Mucosa of descending colon (tissue), 3 donors: Measurements from ENCODE around the gene CAPN2. TPM values are rescaled to one million over a fixed set of nuclear protein-coding genes. Genes with fewer than 3 reads are reported as not detected.

Experiments used
- ATAC-seq: fragments of 200-7000 bp; cut with Tn5 transposase; one replicate; pipeline ENCODE4 v1.9.1; 2020; ENCODE audit warnings: mild to moderate bottlenecking, moderate library complexity
- DNase-seq, 3 donors: peaks; one replicate each; pipeline ENCODE4 v3.0.0-alpha.2; 2020
- H3K36me3 ChIP-seq: fragments of 200-600 bp; one replicate; pipeline ENCODE4 v1.8.0; 2021; ENCODE audit warnings: low read depth, mild to moderate bottlenecking
- H3K4me1 ChIP-seq: fragments of 200-600 bp; one replicate; pipeline ENCODE4 v1.8.0; 2021; ENCODE audit warnings: low read depth, mild to moderate bottlenecking
- H3K4me3 ChIP-seq: fragments of 200-600 bp; one replicate; pipeline ENCODE4 v1.8.0; 2021; ENCODE audit warnings: mild to moderate bottlenecking
- H3K9me3 ChIP-seq: fragments of 200-600 bp; one replicate; pipeline ENCODE4 v1.8.0; 2021; ENCODE audit warnings: mild to moderate bottlenecking
- intact Hi-C, 2 donors: fragments of 100-400 bp; cut with DNase I in 1 of 2; cut with micrococcal nuclease in 1 of 2; formaldehyde crosslinking; loops; one replicate each; pipeline versions ENCODE4 v1.11.0 to v1.11.1; 2022; cut with DNase I, micrococcal nuclease
- total RNA-seq, 3 donors: library from RNA; stranded (reverse); fragmentation: NEBNext Ultra II Directional in 2 of 3; extraction: Animal tissue kit (Norgen Biotek cat#: 25700) in 2 of 3; gene quantifications; one replicate each; pipeline versions ENCODE4 v1.2.1 to v1.2.4, GENCODE V29; 2021 to 2023
- TF ChIP-seq, protein P1 (sequence below): fragments of 200-600 bp; IDR thresholded peaks from one replicate; pipeline ENCODE4 v1.8.0; 2022; ENCODE audit warnings: antibody characterized with exemption, mild to moderate bottlenecking
- donor health status: DM: no; HTN: no; CAD: no; lungs with moderate emphysema.
- donor health status: DM: no; HTN: no; CAD: no.
- donor health status: DM: no; HTN: yes; CAD: no.

CAPN2 gene
- total RNA-seq, 3 donors from 2014 or later = 200 to 417 (median 305) TPM

DNA sequence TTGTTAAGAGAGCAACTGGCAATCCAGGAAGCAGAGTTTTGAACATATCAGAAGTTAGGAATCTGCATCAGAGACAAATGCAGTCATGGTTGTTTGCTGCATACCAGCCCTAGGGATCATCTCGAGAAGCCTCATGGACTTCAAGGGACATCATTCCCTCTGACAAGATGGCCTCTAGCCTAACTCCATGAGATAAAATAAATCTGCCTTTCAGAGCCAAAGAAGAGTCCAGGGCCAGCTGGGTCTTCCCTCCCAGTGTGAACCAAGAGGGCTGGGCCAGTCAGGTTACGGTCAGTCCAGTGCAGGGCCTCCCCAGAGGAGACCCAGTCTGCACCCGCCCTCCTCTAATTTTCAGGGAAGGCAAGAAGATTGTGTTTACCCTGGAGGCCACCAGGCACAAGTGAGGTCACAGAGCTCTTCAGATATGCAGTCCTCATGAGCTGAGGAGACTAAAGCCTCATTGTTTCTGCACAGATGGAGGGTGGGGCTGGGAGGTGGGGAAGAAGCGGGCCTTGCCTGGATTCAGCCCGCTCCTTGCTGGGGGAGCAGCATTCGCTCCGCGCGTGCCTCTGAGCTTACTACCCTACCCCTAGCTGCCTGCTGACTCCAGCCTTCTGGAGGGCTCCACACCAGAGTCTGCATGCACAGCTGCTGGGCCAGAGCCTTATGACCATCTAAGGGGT lies 52.8 kb downstream of the CAPN2 start:
- Histone ChIP-seq H3K4me1 (no peaks in the 10 kb centered on the region), H3K9me3 (no peaks in the 10 kb centered on the region), H3K4me3 (no peak overlapping the region), H3K36me3 (no peaks in the 10 kb centered on the region)
- ATAC-seq = peak; percentile 84
- intact Hi-C loops = no loop called here
- no peak for DNase-seq
- TF ChIP-seq, protein P1, sequence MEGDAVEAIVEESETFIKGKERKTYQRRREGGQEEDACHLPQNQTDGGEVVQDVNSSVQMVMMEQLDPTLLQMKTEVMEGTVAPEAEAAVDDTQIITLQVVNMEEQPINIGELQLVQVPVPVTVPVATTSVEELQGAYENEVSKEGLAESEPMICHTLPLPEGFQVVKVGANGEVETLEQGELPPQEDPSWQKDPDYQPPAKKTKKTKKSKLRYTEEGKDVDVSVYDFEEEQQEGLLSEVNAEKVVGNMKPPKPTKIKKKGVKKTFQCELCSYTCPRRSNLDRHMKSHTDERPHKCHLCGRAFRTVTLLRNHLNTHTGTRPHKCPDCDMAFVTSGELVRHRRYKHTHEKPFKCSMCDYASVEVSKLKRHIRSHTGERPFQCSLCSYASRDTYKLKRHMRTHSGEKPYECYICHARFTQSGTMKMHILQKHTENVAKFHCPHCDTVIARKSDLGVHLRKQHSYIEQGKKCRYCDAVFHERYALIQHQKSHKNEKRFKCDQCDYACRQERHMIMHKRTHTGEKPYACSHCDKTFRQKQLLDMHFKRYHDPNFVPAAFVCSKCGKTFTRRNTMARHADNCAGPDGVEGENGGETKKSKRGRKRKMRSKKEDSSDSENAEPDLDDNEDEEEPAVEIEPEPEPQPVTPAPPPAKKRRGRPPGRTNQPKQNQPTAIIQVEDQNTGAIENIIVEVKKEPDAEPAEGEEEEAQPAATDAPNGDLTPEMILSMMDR = no peak

DNA sequence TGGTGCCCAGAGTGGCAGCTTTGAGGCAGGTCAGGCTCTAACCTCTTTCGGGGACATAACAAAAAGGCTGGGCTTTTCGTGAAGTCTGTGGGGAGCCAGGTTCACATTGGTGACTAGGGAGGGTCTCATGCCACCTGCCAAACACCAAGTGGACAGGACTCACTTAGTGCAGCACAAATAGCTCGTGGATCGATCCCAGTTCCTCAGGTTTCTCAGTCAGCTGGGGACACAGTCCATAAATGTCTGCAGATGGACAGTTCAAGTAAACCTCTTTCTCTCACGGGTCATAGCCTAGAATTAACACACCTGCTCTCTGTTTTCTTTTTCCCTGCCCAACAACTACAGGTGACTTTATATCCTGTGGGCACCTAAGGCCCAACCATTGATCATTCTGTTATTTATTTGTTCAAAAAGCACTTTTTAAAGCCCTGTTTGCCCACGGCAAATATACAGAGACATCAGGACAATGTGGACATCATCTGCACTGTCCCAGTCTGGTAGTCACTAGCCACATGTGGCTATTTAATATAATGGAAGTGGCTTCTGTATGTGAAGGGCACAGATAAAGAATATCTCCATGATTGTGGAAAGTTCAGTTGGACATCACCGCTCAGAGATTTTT lies 53.5 kb downstream of the CAPN2 start:
- no peak for DNase-seq
- H3K36me3 ChIP-seq = no peaks in the 10 kb centered on the region
- TF ChIP-seq, protein P1 = no peak
- ATAC-seq = peak; percentile 8
- H3K9me3 ChIP-seq = no peaks in the 10 kb centered on the region
- H3K4me1 ChIP-seq = no peaks in the 10 kb centered on the region
- H3K4me3 ChIP-seq = no peak overlapping the region
- intact Hi-C loops = no loop called here

DNA sequence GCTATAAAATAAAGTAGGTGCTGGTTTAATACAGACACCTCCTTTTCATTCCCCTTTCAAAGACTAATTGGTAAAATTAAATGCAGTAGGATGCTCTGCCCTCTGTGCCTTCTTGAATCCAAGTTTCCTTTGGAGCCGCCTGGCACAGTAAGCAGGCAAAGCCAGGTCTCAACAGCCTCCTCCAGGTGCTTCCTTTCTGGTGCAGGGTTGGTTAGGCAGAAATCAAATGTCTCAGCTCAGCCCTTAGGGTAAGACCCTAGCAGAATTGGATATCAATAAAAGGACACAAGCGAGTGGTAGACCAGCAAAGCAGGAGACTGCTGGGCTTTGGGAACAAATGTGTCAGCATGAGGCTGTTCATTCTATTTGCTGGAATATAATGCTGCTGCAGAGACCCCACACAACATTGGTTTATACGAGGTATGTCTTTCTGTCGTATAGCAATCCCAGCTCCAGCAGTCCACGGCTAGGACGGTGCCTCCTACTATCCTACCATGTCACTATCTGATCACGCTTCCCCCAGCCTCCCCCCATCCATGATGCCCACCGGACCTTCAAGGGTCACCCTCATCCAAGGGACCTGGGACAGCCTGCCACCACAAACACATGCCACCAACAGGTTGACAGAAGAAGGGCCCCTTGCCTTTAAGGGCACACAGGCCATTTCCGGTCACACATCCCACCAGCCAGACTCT lies 58.4 kb downstream of the CAPN2 start:
- TF ChIP-seq, protein P1 = no peak
- DNase-seq = no peak
- no peak for ATAC-seq
- Histone ChIP-seq H3K36me3 (no peaks in the 10 kb centered on the region), H3K9me3 (no peaks in the 10 kb centered on the region), H3K4me3 (no peak overlapping the region), H3K4me1 (peaks cover 2% of the 10 kb centered on the region)
- intact Hi-C loops = no loop called here

DNA sequence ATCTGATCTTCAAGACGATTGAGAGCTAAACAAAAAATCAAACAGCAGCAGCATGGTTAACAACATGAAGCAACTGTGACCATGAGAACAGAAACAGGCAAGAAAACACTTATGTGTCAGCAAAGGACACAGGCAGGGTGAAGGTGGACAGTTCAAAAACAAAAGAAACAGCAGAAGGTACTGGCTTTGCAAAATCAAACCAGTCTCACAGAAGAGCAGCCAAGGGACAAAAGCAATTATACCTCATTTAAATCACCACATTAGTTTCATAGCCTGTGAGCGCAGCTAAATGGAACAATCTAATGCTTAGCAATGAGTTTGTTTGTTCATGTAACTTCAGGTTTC lies 59.1 kb downstream of the CAPN2 start:
- no peak for ATAC-seq

DNA sequence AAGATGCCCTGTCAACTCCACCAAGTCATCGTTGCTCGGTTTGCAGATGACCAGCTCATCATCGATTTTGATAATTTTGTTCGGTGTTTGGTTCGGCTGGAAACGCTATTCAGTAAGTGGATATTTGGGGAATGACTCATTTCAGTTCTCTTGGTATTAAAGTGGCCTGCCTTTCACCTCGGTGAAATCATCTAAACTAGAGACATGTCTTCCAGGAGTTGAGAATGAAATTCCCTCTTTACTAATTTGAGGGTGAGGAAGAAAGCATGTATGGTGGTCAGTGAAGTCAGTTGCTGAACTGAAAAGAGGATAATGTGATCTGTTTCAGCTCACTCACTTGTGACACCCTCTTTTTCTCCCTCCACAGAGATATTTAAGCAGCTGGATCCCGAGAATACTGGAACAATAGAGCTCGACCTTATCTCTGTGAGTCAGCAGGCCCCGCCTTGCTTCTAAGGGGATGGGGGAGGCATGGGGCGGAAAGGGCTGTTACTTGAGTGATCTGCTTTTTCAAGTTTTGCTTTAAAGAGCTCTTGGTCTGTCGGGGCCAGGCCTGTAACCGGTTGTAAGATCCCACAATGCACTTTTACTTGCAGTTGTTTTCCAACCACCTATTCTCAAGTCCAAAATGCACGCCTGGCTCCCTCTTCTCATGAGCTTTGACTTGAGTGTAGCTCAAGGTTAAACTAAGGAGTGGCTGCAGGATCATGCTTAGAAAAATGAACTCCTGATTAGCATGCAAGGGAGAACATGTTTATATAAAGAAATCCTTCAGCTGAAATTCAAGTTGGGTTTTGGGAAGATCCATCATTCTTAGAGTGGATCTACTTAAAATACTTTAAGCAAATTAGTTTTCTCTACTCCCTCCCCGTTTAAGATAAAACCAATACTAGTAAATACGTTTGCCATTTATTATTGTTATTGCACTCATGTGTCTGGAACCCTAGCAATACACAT lies 59.8 kb downstream of the CAPN2 start:
- TF ChIP-seq, protein P1 = no peak
- Histone ChIP-seq H3K4me1 (peaks cover 2% of the 10 kb centered on the region), H3K36me3 (no peaks in the 10 kb centered on the region), H3K4me3 (no peak overlapping the region), H3K9me3 (no peaks in the 10 kb centered on the region)
- peak; percentile 82 for ATAC-seq
- no peak for DNase-seq
- intact Hi-C loops = no loop called here

More for the DNA sequence above, 59.1 kb downstream of the CAPN2 start:
- intact Hi-C loops = no loop called here
- Histone ChIP-seq H3K4me1 (peaks cover 2% of the 10 kb centered on the region), H3K9me3 (no peaks in the 10 kb centered on the region), H3K36me3 (no peaks in the 10 kb centered on the region), H3K4me3 (no peak overlapping the region)
- no peak for DNase-seq
- TF ChIP-seq, protein P1 = no peak
